CD4-positive, alpha-beta T cell (primary cell): ENCODE measurements around the gene TGM4. TPM values are rescaled to one million over a fixed set of nuclear protein-coding genes. Genes with fewer than 3 reads are reported as not detected.

Experiments
- ATAC-seq: fragments of 200-7000 bp; cut with Tn5 transposase; one replicate; pipeline ENCODE4 v1.10.0; 2022; ENCODE audit warnings: mild to moderate bottlenecking; ENCODE audit not compliant: poor library complexity
- CTCF ChIA-PET: fragments of 350-600 bp; sonication (Branson Sonifier 250); formaldehyde crosslinking; loops from one replicate; lab custom pipeline; 2021; ENCODE audit warnings: antibody characterized with exemption, inconsistent platforms; lab: Charles Lee
- POLR2A ChIA-PET: fragments of 350-600 bp; sonication (Branson Sonifier 250); formaldehyde crosslinking; loops from one replicate; lab custom pipeline; 2021; ENCODE audit warnings: antibody characterized with exemption, inconsistent platforms; lab: Charles Lee
- DNase-seq, 14 experiments: peaks; one replicate each; pipeline ENCODE4 v3.0.0-alpha.2; 2013 to 2020; ENCODE audit warnings: mixed read lengths in 2 of 14
- H3K27ac ChIP-seq, 2 donors: one replicate each; pipeline versions ENCODE4 v1.5.1 to v1.7.0; 2013; ENCODE audit warnings: low read length in 2 of 2, low read depth in 1 of 2, mild to moderate bottlenecking in 1 of 2
- H3K27me3 ChIP-seq, 2 experiments: 1 replicate in 1 of 2; 2 replicates in 1 of 2; pipeline versions ENCODE4 v1.6.1 to v1.7.0; 2013; ENCODE audit warnings: low read length in 2 of 2, control low read depth in 1 of 2, mild to moderate bottlenecking in 1 of 2, moderate library complexity in 1 of 2; ENCODE audit not compliant: insufficient read depth in 2 of 2, control insufficient read depth in 1 of 2
- H3K36me3 ChIP-seq: one replicate; pipeline ENCODE4 v1.6.1; 2013; ENCODE audit warnings: low read length, control low read depth; ENCODE audit not compliant: insufficient read depth
- H3K4me1 ChIP-seq: one replicate; pipeline ENCODE4 v1.6.1; 2013; ENCODE audit warnings: low read length, control low read depth; ENCODE audit not compliant: insufficient read depth
- H3K4me3 ChIP-seq: one replicate; pipeline ENCODE4 v1.5.1; 2013; ENCODE audit warnings: mild to moderate bottlenecking, low read length, moderate library complexity
- H3K9me3 ChIP-seq, 2 experiments: 1 replicate in 1 of 2; 2 replicates in 1 of 2; pipeline versions ENCODE4 v1.6.1 to v1.7.0; 2013; ENCODE audit warnings: low read length in 2 of 2, mild to moderate bottlenecking in 2 of 2, control low read depth in 1 of 2, moderate library complexity in 1 of 2; ENCODE audit not compliant: control insufficient read depth in 1 of 2, insufficient read depth in 1 of 2
- H3K27ac Mint-ChIP-seq: one replicate; pipeline ENCODE4 v1.8.0; 2020; ENCODE audit warnings: mixed read lengths
- H3K27me3 Mint-ChIP-seq: one replicate; pipeline ENCODE4 v1.8.0; 2021; ENCODE audit warnings: mixed read lengths
- H3K36me3 Mint-ChIP-seq: one replicate; pipeline ENCODE4 v1.8.0; 2021; ENCODE audit warnings: low read depth, mixed read lengths
- H3K4me1 Mint-ChIP-seq: one replicate; pipeline ENCODE4 v1.8.0; 2021; ENCODE audit warnings: low read depth, mixed read lengths
- H3K4me3 Mint-ChIP-seq: one replicate; pipeline ENCODE4 v1.8.0; 2020; ENCODE audit warnings: mild to moderate bottlenecking, mixed read lengths
- H3K9me3 Mint-ChIP-seq: one replicate; pipeline ENCODE4 v1.8.0; 2020; ENCODE audit warnings: mixed read lengths
- intact Hi-C, 2 experiments: fragments of 100-400 bp; cut with DNase I in 1 of 2; cut with micrococcal nuclease in 1 of 2; formaldehyde crosslinking; loops; one replicate each; pipeline versions ENCODE4 v1.15.1 to v1.9.0; 2023 to 2025; cut with DNase I, micrococcal nuclease
- total RNA-seq, 174 experiments: library from RNA in 2 of 174; stranded (reverse) in 2 of 174; gene quantifications; one replicate each; pipeline ENCODE4 v1.2.3 and lab custom pipeline; 2021 to 2026
- TF ChIP-seq, protein P1 (sequence below): fragments of 200-600 bp; IDR thresholded peaks from one replicate; pipeline ENCODE4 v1.8.0; 2022; ENCODE audit warnings: antibody characterized with exemption, mild to moderate bottlenecking

TGM4 gene
- total RNA-seq, 2 experiments from 2014 or later, result not detected

DNA sequence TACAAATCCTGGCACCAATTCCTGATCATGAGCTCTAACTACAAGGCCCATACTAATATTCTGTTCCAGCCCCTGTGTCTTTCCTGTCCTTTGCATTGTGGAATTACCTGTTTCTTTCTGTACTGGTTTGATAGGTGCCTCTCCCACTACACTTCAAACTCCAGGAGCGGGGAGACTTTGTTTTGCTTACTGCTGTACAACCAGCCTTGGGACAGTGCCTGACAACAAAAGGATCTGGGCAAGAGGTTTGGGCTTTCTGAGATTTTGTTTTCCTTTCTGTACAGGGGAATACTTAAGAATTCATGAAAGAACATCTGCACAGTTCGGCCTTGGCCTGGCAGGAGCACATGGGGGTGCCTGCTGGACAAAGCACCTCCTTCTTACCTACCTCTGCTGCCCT lies 56.5 kb downstream of the TGM4 start:
- H3K4me3 Mint-ChIP-seq, result no peak overlapping the region
- DNase-seq, result no peak
- H3K9me3 Mint-ChIP-seq, result no peaks in the 10 kb centered on the region
- H3K27me3 ChIP-seq, result no peaks in the 10 kb centered on the region
- no peaks in the 10 kb centered on the region for H3K27me3 Mint-ChIP-seq
- no peak for ATAC-seq
- no peak overlapping the region for H3K27ac Mint-ChIP-seq
- no peaks in the 10 kb centered on the region for H3K4me1 ChIP-seq
- CTCF ChIA-PET, result no interaction called here
- peaks cover 81% of the 10 kb centered on the region for H3K36me3 Mint-ChIP-seq
- TF ChIP-seq, protein P1, sequence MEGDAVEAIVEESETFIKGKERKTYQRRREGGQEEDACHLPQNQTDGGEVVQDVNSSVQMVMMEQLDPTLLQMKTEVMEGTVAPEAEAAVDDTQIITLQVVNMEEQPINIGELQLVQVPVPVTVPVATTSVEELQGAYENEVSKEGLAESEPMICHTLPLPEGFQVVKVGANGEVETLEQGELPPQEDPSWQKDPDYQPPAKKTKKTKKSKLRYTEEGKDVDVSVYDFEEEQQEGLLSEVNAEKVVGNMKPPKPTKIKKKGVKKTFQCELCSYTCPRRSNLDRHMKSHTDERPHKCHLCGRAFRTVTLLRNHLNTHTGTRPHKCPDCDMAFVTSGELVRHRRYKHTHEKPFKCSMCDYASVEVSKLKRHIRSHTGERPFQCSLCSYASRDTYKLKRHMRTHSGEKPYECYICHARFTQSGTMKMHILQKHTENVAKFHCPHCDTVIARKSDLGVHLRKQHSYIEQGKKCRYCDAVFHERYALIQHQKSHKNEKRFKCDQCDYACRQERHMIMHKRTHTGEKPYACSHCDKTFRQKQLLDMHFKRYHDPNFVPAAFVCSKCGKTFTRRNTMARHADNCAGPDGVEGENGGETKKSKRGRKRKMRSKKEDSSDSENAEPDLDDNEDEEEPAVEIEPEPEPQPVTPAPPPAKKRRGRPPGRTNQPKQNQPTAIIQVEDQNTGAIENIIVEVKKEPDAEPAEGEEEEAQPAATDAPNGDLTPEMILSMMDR, result no peak
- no peak overlapping the region for H3K4me3 ChIP-seq
- POLR2A ChIA-PET, result no interaction called here
- H3K9me3 ChIP-seq, result no peaks in the 10 kb centered on the region
- peaks cover 77% of the 10 kb centered on the region for H3K36me3 ChIP-seq
- no peak overlapping the region for H3K27ac ChIP-seq
- peaks cover 2% of the 10 kb centered on the region for H3K4me1 Mint-ChIP-seq
- intact Hi-C loops, result no loop called here

DNA sequence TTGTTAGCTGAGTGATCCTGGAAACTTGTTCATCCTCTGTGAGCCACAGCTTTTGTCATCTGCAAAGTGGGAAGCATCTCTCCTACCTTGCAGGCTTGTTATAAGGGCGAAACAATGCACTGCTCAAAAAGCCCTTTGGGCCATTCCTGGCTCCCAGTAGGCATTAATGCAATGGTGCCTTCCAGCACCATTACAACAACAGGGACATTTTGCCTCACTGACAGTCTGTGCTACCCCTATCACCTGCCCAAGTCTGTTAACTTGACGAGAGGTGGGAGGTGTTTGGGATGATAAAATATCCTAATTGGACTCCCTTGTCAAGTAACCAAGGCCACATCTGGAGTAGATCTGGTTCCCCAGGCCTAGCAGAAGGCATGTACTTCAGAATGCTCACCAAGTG lies 57.4 kb downstream of the TGM4 start:
- Histone ChIP-seq H3K27ac (no peak overlapping the region), H3K36me3 (peaks cover 68% of the 10 kb centered on the region), H3K4me3 (no peak overlapping the region), H3K27me3 (no peaks in the 10 kb centered on the region), H3K4me1 (no peaks in the 10 kb centered on the region), H3K9me3 (no peaks in the 10 kb centered on the region)
- H3K27ac Mint-ChIP-seq, result no peak overlapping the region
- no peak overlapping the region for H3K4me3 Mint-ChIP-seq
- TF ChIP-seq, protein P1, result no peak
- ATAC-seq (no peak), DNase-seq (no peak)
- H3K27me3 Mint-ChIP-seq, result no peaks in the 10 kb centered on the region
- peaks cover 81% of the 10 kb centered on the region for H3K36me3 Mint-ChIP-seq
- H3K9me3 Mint-ChIP-seq, result no peaks in the 10 kb centered on the region
- ChIA-PET POLR2A (no interaction called here), CTCF (no interaction called here)
- intact Hi-C loops, result no loop called here
- H3K4me1 Mint-ChIP-seq, result peaks cover 10% of the 10 kb centered on the region

DNA sequence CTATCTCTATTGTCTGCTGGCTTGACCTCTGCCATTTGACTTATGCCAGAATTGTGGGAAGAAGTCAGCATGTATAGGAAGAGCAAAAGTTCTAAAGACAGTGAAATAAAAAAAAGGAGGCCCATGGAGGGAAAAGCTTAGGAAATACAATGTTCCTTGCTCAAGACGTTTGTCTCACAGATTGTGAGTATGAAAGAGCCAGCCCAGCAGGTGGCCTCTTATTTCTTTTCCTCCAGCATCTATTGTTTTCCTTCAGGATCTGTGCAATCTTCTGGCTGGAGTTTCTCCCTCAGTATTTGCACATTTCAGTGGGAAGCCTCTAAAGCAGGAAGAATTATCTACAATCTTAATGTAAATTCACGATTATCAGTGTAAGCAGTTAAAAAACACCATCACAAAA lies 57.9 kb downstream of the TGM4 start:
- intact Hi-C loops, result no loop called here
- no peak for ATAC-seq

More for the DNA sequence above, 57.9 kb downstream of the TGM4 start:
- no peaks in the 10 kb centered on the region for H3K9me3 ChIP-seq
- no peak for DNase-seq
- Mint-ChIP-seq H3K4me3 (no peak overlapping the region), H3K4me1 (peaks cover 10% of the 10 kb centered on the region), H3K36me3 (peaks cover 76% of the 10 kb centered on the region), H3K27me3 (no peaks in the 10 kb centered on the region), H3K27ac (no peak overlapping the region), H3K9me3 (no peaks in the 10 kb centered on the region)
- H3K27ac ChIP-seq, result no peak overlapping the region
- H3K27me3 ChIP-seq, result no peaks in the 10 kb centered on the region
- H3K4me1 ChIP-seq, result no peaks in the 10 kb centered on the region
- ChIA-PET POLR2A (no interaction called here), CTCF (no interaction called here)
- H3K36me3 ChIP-seq, result peaks cover 63% of the 10 kb centered on the region
- TF ChIP-seq, protein P1, result no peak
- no peak overlapping the region for H3K4me3 ChIP-seq
